Activated CD8-positive, alpha-beta T cell treated with anti-CD3 and anti-CD28 coated beads, Interleukin-2, amount 10 ng/mL, durations not matched to agents 7 days and 5 days (primary cell): Measurements from ENCODE around the gene PAIP1. TPM values are rescaled to one million over a fixed set of nuclear protein-coding genes. Genes with fewer than 3 reads are reported as not detected.
"Not testable (repeated sequence)": the region's sequence is repeated elsewhere in the genome, so short reads cannot be mapped to it uniquely, and the experiment has no call there.

ENCODE experiments used
- ATAC-seq: fragments of 150-1000 bp; cut with Tn5 transposase; one replicate; pipeline ENCODE4 v1.10.0; 2021; ENCODE audit warnings: moderate library complexity
- CTCF ChIA-PET: fragments of 350-600 bp; sonication (Branson Sonifier 250); formaldehyde crosslinking; loops from one replicate; lab custom pipeline; 2021; ENCODE audit warnings: antibody characterized with exemption; lab: Charles Lee
- POLR2A ChIA-PET: fragments of 350-600 bp; sonication (Branson Sonifier 250); formaldehyde crosslinking; loops from one replicate; lab custom pipeline; 2021; ENCODE audit warnings: antibody characterized with exemption; lab: Charles Lee
- DNase-seq: peaks from one replicate; pipeline ENCODE4 v3.0.0-alpha.2; 2020
- H3K27ac Mint-ChIP-seq: one replicate; pipeline ENCODE4 v1.8.0; 2021; ENCODE audit warnings: mild to moderate bottlenecking, mixed read lengths
- H3K27me3 Mint-ChIP-seq: one replicate; pipeline ENCODE4 v1.8.0; 2021; ENCODE audit warnings: low read depth, mixed read lengths
- H3K36me3 Mint-ChIP-seq: one replicate; pipeline ENCODE4 v1.8.0; 2021; ENCODE audit warnings: low read depth, mixed read lengths
- H3K4me1 Mint-ChIP-seq: one replicate; pipeline ENCODE4 v1.8.0; 2021; ENCODE audit warnings: low read depth, mixed read lengths
- H3K4me3 Mint-ChIP-seq: one replicate; pipeline ENCODE4 v1.8.0; 2021; ENCODE audit warnings: mild to moderate bottlenecking, mixed read lengths
- H3K9me3 Mint-ChIP-seq: one replicate; pipeline ENCODE4 v1.8.0; 2022; ENCODE audit warnings: mixed read lengths; ENCODE audit not compliant: insufficient read depth
- total RNA-seq, 2 experiments: library from RNA; stranded (reverse); gene quantifications; one replicate each; pipeline ENCODE4 v1.2.3, GENCODE V29; 2021

PAIP1 gene
- total RNA-seq, 2 experiments from 2014 or later = 31.8 to 36.3 TPM

GRCh38 chr5:43549272-43549671 is 7.6 kb downstream of the PAIP1 start:
- H3K4me3 Mint-ChIP-seq, ATAC-seq, H3K9me3 Mint-ChIP-seq, POLR2A ChIA-PET, H3K27me3 Mint-ChIP-seq, CTCF ChIA-PET, H3K4me1 Mint-ChIP-seq, H3K27ac Mint-ChIP-seq, DNase-seq: not testable (repeated sequence)
- H3K36me3 Mint-ChIP-seq = peaks cover 35% of the 10 kb centered on the region

- POLR2A ChIA-PET = no interaction called here
- DNase-seq (no peak), ATAC-seq (no peak)
- CTCF ChIA-PET = no interaction called here
- Mint-ChIP-seq H3K27ac (no peak overlapping the region), H3K27me3 (no peaks in the 10 kb centered on the region), H3K4me3 (no peak overlapping the region), H3K36me3 (peaks cover 40% of the 10 kb centered on the region), H3K9me3 (no peaks in the 10 kb centered on the region), H3K4me1 (peaks cover 5% of the 10 kb centered on the region)
Observed at GRCh38 chr5:43548358-43548757, 8.5 kb downstream of the PAIP1 start.

GRCh38 chr5:43547532-43547931 is 9.3 kb downstream of the PAIP1 start:
- H3K27ac Mint-ChIP-seq = no peak overlapping the region
- H3K9me3 Mint-ChIP-seq = no peaks in the 10 kb centered on the region
- H3K27me3 Mint-ChIP-seq = no peaks in the 10 kb centered on the region
- no peak overlapping the region for H3K4me3 Mint-ChIP-seq
- ATAC-seq (no peak), DNase-seq (no peak)
- ChIA-PET POLR2A (no interaction called here), CTCF (no interaction called here)
- peaks cover 43% of the 10 kb centered on the region for H3K36me3 Mint-ChIP-seq
- peaks cover 5% of the 10 kb centered on the region for H3K4me1 Mint-ChIP-seq

DNA sequence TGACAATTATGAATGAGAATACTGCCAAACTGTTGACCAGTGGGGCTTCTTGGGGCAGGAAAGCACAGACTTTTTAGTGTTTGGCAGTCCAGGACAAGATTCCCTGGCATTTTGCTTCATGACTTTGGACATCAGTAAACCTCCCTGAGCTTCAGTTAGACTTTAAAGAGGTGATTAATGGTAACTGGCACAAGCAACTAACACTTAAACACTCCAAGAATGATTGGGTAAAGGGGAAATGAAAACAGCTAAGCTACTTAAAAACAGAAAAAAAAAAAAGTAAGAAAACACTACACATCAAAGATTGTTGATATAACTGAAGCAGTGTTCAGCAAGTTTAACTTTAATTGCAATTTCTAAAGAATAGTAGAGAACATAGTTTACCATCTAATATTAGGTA is 13.4 kb downstream of the PAIP1 start:
- Mint-ChIP-seq H3K27ac (peak overlapping the region; percentile 18), H3K36me3 (peaks cover 45% of the 10 kb centered on the region), H3K27me3 (no peaks in the 10 kb centered on the region), H3K9me3 (no peaks in the 10 kb centered on the region), H3K4me3 (no peak overlapping the region), H3K4me1 (peaks cover 5% of the 10 kb centered on the region)
- CTCF ChIA-PET = interaction anchor here (1.0 to 3.9 kb wide), 3 partner anchors 9 to 28 kb away, joined by 3 to 22 read pairs (median 3); no protein-coding TSS in a partner anchor
- DNase-seq = no peak
- POLR2A ChIA-PET = interaction anchor here (1.8 kb wide), 1 partner anchor 10 kb away, joined by 5 read pairs; no protein-coding TSS in a partner anchor
- no peak for ATAC-seq

DNA sequence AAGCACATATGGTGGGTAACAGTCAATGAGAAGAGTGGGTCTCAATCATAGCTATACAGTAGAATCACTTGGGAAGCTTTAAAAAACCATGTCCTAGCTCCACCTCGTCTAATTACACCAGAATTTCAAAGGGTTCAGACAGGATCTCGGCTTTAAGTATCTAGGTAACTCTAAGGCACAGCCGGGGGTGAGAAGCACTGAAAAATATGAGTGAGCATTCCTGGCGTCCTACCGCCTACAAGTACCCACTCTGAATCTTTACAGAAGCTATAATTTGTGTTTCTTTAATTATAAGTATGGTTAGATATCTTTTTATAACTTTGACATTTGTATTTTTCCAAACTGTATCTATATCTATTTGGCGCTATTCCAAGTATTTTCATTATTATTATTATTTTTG is 16.1 kb downstream of the PAIP1 start:
- no peak for ATAC-seq
- POLR2A ChIA-PET = interaction anchor here (0.7 kb wide), 1 partner anchor 390 kb away, joined by 4 read pairs; no protein-coding TSS in a partner anchor
- H3K27me3 Mint-ChIP-seq = no peaks in the 10 kb centered on the region

GRCh38 chr5:43536972-43537371 is 19.9 kb downstream of the PAIP1 start:
- Mint-ChIP-seq H3K4me1 (peaks cover 27% of the 10 kb centered on the region), H3K27ac (no peak overlapping the region), H3K9me3 (no peaks in the 10 kb centered on the region), H3K27me3 (no peaks in the 10 kb centered on the region), H3K4me3 (no peak overlapping the region), H3K36me3 (peaks cover 56% of the 10 kb centered on the region)
- ChIA-PET CTCF (no interaction called here), POLR2A (no interaction called here)
- no peak for DNase-seq
- ATAC-seq = no peak

More for the DNA sequence above, 16.1 kb downstream of the PAIP1 start:
- CTCF ChIA-PET = interaction anchor here (1.3 kb wide), 1 partner anchor 57 kb away, joined by 3 read pairs; the partner anchor contains the start of gene TMEM267
- Mint-ChIP-seq H3K27ac (no peak overlapping the region), H3K4me1 (peaks cover 5% of the 10 kb centered on the region), H3K36me3 (peaks cover 42% of the 10 kb centered on the region), H3K4me3 (no peak overlapping the region), H3K9me3 (no peaks in the 10 kb centered on the region)
- DNase-seq = no peak

- peak; percentile 49 for ATAC-seq
- Mint-ChIP-seq H3K27ac (peak overlapping the region; percentile 80), H3K27me3 (no peaks in the 10 kb centered on the region), H3K4me3 (no peak overlapping the region), H3K9me3 (no peaks in the 10 kb centered on the region), H3K36me3 (peaks cover 67% of the 10 kb centered on the region), H3K4me1 (peaks cover 24% of the 10 kb centered on the region)
- no peak for DNase-seq
- POLR2A ChIA-PET = interaction anchor here (0.6 to 1.8 kb wide), 2 partner anchors 49 to 625 kb away, joined by 6 to 9 read pairs; partner anchors contain the start of gene TMEM267
- CTCF ChIA-PET = interaction anchor here (1.0 to 1.5 kb wide), 2 partner anchors 10 to 49 kb away, joined by 3 to 4 read pairs; no protein-coding TSS in a partner anchor
Observed at GRCh38 chr5:43533646-43534045, 23.2 kb downstream of the PAIP1 start.

DNA sequence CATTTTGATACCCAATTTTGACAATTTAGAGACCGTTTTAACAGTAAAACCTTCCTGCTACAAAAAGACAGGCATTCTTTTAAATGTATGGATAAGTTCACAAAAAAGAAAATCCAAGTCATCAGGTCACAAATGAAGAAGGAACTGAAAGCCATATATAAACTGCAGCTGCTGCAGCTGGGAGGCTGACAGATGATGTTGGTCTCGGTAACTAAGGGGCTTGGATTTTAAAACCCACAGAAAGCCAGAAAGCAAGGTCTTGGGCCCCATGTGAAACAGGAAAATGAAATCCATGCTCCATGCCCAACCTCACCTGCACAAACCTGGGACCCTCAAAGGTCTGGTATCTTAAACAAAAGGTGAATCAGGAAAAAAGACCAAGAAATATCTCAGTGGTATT is 26.2 kb downstream of the PAIP1 start:
- peaks cover 68% of the 10 kb centered on the region for H3K36me3 Mint-ChIP-seq
- no peak overlapping the region for H3K27ac Mint-ChIP-seq
- no peaks in the 10 kb centered on the region for H3K27me3 Mint-ChIP-seq
- DNase-seq (no peak), ATAC-seq (no peak)
- H3K4me3 Mint-ChIP-seq = no peak overlapping the region
- ChIA-PET POLR2A (interaction anchor here (0.6 kb wide), 1 partner anchor 15 kb away, joined by 3 read pairs; no protein-coding TSS in a partner anchor), CTCF (no interaction called here)
- H3K9me3 Mint-ChIP-seq = no peaks in the 10 kb centered on the region
- peaks cover 21% of the 10 kb centered on the region for H3K4me1 Mint-ChIP-seq

DNA sequence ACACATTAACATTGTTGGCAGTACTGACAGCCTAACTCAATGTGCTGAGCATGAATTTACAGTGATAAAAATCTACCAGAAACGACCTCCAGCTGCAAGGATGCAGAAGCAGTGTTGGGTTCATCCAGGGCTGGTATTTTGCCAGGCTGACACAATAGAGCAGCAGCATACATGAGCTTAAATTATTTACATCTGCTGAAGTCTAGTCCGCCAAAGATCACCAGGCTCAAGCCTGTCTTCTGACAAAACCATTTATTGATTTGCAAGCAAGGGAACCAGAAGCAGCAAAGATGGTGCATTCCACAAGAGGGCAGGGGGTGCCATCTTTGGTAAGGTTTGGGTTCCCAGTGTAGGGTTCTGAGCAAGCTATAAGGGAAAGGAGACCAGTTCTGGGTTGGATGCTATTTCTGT is 33.2 kb downstream of the PAIP1 start:
- no peak for ATAC-seq
- Mint-ChIP-seq H3K4me1 (no peaks in the 10 kb centered on the region), H3K36me3 (peaks cover 37% of the 10 kb centered on the region), H3K27ac (no peak overlapping the region), H3K4me3 (no peak overlapping the region), H3K27me3 (no peaks in the 10 kb centered on the region), H3K9me3 (no peaks in the 10 kb centered on the region)
- CTCF ChIA-PET = interaction anchor here (0.7 kb wide), 1 partner anchor 40 kb away, joined by 3 read pairs; the partner anchor contains the start of gene TMEM267
- POLR2A ChIA-PET = no interaction called here
- no peak for DNase-seq

- ChIA-PET CTCF (interaction anchor here (1.2 kb wide), 1 partner anchor 37 kb away, joined by 4 read pairs; the partner anchor contains the start of gene TMEM267), POLR2A (no interaction called here)
- Mint-ChIP-seq H3K4me1 (peaks cover 7% of the 10 kb centered on the region), H3K27ac (no peak overlapping the region), H3K4me3 (no peak overlapping the region), H3K9me3 (no peaks in the 10 kb centered on the region), H3K27me3 (no peaks in the 10 kb centered on the region), H3K36me3 (peaks cover 23% of the 10 kb centered on the region)
- ATAC-seq (no peak), DNase-seq (no peak)
Observed at GRCh38 chr5:43520615-43521014, 36.3 kb downstream of the PAIP1 start.

DNA sequence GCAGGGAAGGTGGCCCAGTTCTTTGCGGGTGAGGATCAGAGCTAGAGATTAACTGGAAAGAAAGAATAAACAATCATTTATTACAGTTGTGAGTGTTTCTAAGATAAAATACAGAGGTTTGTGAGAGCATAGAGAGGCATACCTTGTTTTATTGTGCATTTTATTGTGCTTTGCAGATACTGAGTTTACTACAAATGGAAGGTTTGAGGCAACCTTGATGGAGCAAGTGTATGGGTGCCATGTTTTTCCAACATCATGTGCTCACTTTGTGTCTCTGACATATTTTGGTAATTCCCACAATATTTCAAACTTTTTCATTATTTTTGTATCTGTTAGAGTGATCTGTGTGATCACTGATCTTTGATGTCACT is 41.2 kb downstream of the PAIP1 start:
- Mint-ChIP-seq H3K4me3 (peak overlapping the region; percentile 89), H3K4me1 (peaks cover 28% of the 10 kb centered on the region), H3K9me3 (no peaks in the 10 kb centered on the region), H3K27ac (peak overlapping the region; percentile 96), H3K36me3 (peaks cover 16% of the 10 kb centered on the region), H3K27me3 (no peaks in the 10 kb centered on the region)
- POLR2A ChIA-PET = interaction anchor here (0.7 to 3.6 kb wide), 6 partner anchors 15 to 474 kb away, joined by 3 to 47 read pairs (median 4); partner anchors contain the start of genes NNT and TMEM267
- DNase-seq (no peak), ATAC-seq (no peak)
- CTCF ChIA-PET = interaction anchor here (0.8 to 3.2 kb wide), 4 partner anchors 9 to 40 kb away, joined by 3 to 26 read pairs (median 6); partner anchors contain the start of gene TMEM267
